SK-N-SH (cell line): Measurements from ENCODE around the gene APP. TPM values are rescaled to one million over a fixed set of nuclear protein-coding genes. Genes with fewer than 3 reads are reported as not detected.

ENCODE experiments used
- CTCF ChIA-PET: fragments of 300-600, 350-600 bp; formaldehyde crosslinking; extraction: SDS; loops from one replicate; lab custom pipeline; 2021; lab: Yijun Ruan, JAX
- POLR2A ChIA-PET: fragments of 350-600 bp; sonication (Branson Sonifier 250); formaldehyde crosslinking; extraction: SDS; loops from one replicate; lab custom pipeline; 2020; ENCODE audit warnings: antibody characterized with exemption, inconsistent platforms; lab: Yijun Ruan, JAX
- DNase-seq: peaks from one replicate; pipeline ENCODE4 v3.0.0; 2012
- H2AFZ ChIP-seq: fragments of 200-600 bp; sonication (generic); 2 replicates; pipeline ENCODE4 v1.8.1; 2016; ENCODE audit warnings: antibody characterized with exemption, mild to moderate bottlenecking, low read depth
- H3F3A ChIP-seq: fragments of 200-600 bp; sonication (generic); replicated peaks from 2 replicates; pipeline ENCODE3; 2016; ENCODE audit warnings: antibody characterized with exemption, mild to moderate bottlenecking; ENCODE audit not compliant: insufficient read depth
- H3K27ac ChIP-seq, 2 experiments: fragments of 200-500 bp in 1 of 2; fragments of 200-600 bp in 1 of 2; sonication (Bioruptor generic) in 1 of 2; sonication (generic), shearing (Covaris generic) in 1 of 2; 2 replicates each; pipeline versions ENCODE4 v1.5.1 to v1.6.1; 2014 to 2016; ENCODE audit warnings: low read depth in 2 of 2, inconsistent platforms in 1 of 2, low read length in 1 of 2, mild to moderate bottlenecking in 1 of 2, mixed read lengths in 1 of 2
- H3K27me3 ChIP-seq: fragments of 200-600 bp; sonication (generic), shearing (Covaris generic); 2 replicates; pipeline ENCODE4 v1.6.1; 2016; ENCODE audit warnings: mixed run types; ENCODE audit not compliant: insufficient read depth
- H3K36me3 ChIP-seq, 2 experiments: fragments of 200-500 bp in 1 of 2; fragments of 200-600 bp in 1 of 2; sonication (Bioruptor generic) in 1 of 2; sonication (generic) in 1 of 2; replicated peaks in 1 of 2; 2 replicates each; pipeline versions ENCODE3 to v1.5.1; 2014 to 2016; ENCODE audit warnings: low read length in 1 of 2, mild to moderate bottlenecking in 1 of 2; ENCODE audit not compliant: insufficient read depth in 2 of 2, control insufficient read depth in 1 of 2
- H3K4me1 ChIP-seq, 2 experiments: fragments of 200-500 bp in 1 of 2; fragments of 200-600 bp in 1 of 2; sonication (Bioruptor generic) in 1 of 2; sonication (generic), shearing (Covaris generic) in 1 of 2; 2 replicates each; pipeline versions ENCODE4 v1.5.1 to v1.6.1; 2014 to 2016; ENCODE audit warnings: low read depth in 1 of 2, low read length in 1 of 2, mixed run types in 1 of 2; ENCODE audit not compliant: insufficient read depth in 2 of 2, control insufficient read depth in 1 of 2
- H3K4me2 ChIP-seq: fragments of 200-600 bp; sonication (generic), shearing (Covaris generic); 2 replicates; pipeline ENCODE4 v1.6.1; 2017; ENCODE audit warnings: mixed run types
- H3K4me3 ChIP-seq, 2 experiments: fragments of 200-500 bp in 1 of 2; fragments of 200-600 bp in 1 of 2; sonication (Bioruptor generic) in 1 of 2; sonication (generic), shearing (Covaris generic) in 1 of 2; 2 replicates each; pipeline versions ENCODE4 v1.5.1 to v1.8.1; 2014 to 2016; ENCODE audit warnings: low read depth in 2 of 2, inconsistent platforms in 1 of 2, low read length in 1 of 2, mild to moderate bottlenecking in 1 of 2, mixed read lengths in 1 of 2, moderate library complexity in 1 of 2
- H3K79me2 ChIP-seq: fragments of 200-600 bp; sonication (generic); 2 replicates; pipeline ENCODE4 v1.8.1; 2017; ENCODE audit warnings: mild to moderate bottlenecking; ENCODE audit not compliant: insufficient read depth
- H3K9ac ChIP-seq: fragments of 200-600 bp; sonication (generic); 2 replicates; pipeline ENCODE4 v1.6.1; 2017; ENCODE audit warnings: mixed run types
- H3K9me2 ChIP-seq: fragments of 200-600 bp; sonication (generic); 2 replicates; pipeline ENCODE4 v1.6.1; 2017; ENCODE audit warnings: mixed run types
- H3K9me3 ChIP-seq: fragments of 200-600 bp; sonication (generic); 2 replicates; pipeline ENCODE4 v1.6.1; 2017; ENCODE audit warnings: mixed run types, mild to moderate bottlenecking, moderate library complexity
- H4K20me1 ChIP-seq: fragments of 200-600 bp; sonication (generic); 2 replicates; pipeline ENCODE4 v1.6.1; 2017; ENCODE audit warnings: mild to moderate bottlenecking, mixed run types; ENCODE audit not compliant: insufficient read depth
- CHD2 ChIP-seq: fragments of 150-350 bp; IDR thresholded peaks from 2 replicates; pipeline ENCODE4 v1.6.1; 2018; ENCODE audit warnings: low read length; ENCODE audit not compliant: partially characterized antibody
- EZH2phosphoT487 ChIP-seq: fragments of 200-600 bp; sonication (generic); IDR thresholded peaks from 2 replicates; pipeline ENCODE4 v1.6.1; 2017; ENCODE audit warnings: low read depth, mixed run types, mild to moderate bottlenecking, antibody characterized with exemption, moderate library complexity, borderline replicate concordance
- FOSL2 ChIP-seq: IDR thresholded peaks from 2 replicates; pipeline ENCODE4 v1.4.0; 2012; ENCODE audit warnings: low read depth, mild to moderate bottlenecking, moderate library complexity, borderline replicate concordance
- FOXJ3 ChIP-seq: sonication (generic); formaldehyde crosslinking; IDR thresholded peaks from 2 replicates; pipeline ENCODE4 v1.5.1; 2020; ENCODE audit warnings: mild to moderate bottlenecking, missing genetic modification reagents
- GABPA ChIP-seq: IDR thresholded peaks from 2 replicates; pipeline ENCODE4 v1.4.0; 2012; ENCODE audit warnings: low read depth, mild to moderate bottlenecking
- GATA2 ChIP-seq: sonication (generic); formaldehyde crosslinking; IDR thresholded peaks from 2 replicates; pipeline ENCODE4 v1.5.0; 2020; ENCODE audit warnings: mild to moderate bottlenecking, missing genetic modification reagents
- JUND ChIP-seq: IDR thresholded peaks from 2 replicates; pipeline ENCODE4 v1.4.0; 2012
- MEF2A ChIP-seq: IDR thresholded peaks from 2 replicates; pipeline ENCODE4 v1.4.0; 2012; ENCODE audit warnings: low read depth, borderline replicate concordance
- MXI1 ChIP-seq: IDR thresholded peaks from 2 replicates; pipeline ENCODE4 v1.6.1; 2012; ENCODE audit warnings: mild to moderate bottlenecking, low read depth, low read length, improper control_type of control experiment
- RAD21 ChIP-seq: IDR thresholded peaks from 2 replicates; pipeline ENCODE4 v1.6.1; 2012; ENCODE audit warnings: mild to moderate bottlenecking, low read length
- TAF1 ChIP-seq: IDR thresholded peaks from 2 replicates; pipeline ENCODE4 v1.6.1; 2012; ENCODE audit warnings: low read depth, mild to moderate bottlenecking, low read length, moderate library complexity, borderline replicate concordance
- TCF12 ChIP-seq: IDR thresholded peaks from 2 replicates; pipeline ENCODE4 v1.4.0; 2012
- TEAD4 ChIP-seq: IDR thresholded peaks from 2 replicates; pipeline ENCODE4 v1.4.0; 2012; ENCODE audit warnings: mild to moderate bottlenecking, borderline replicate concordance; ENCODE audit not compliant: insufficient read depth
- YY1 ChIP-seq: IDR thresholded peaks from 2 replicates; pipeline ENCODE4 v1.4.0; 2012; ENCODE audit warnings: low read depth, mild to moderate bottlenecking
- WGBS: methylation state at CpG from one replicate; pipeline ENCODE4 v1.1.6; 2017; ENCODE audit warnings: low lambda C conversion rate; 5-methylcytosine and 5-hydroxymethylcytosine counted together
- polyA plus RNA-seq, 3 experiments: library from polyadenylated mRNA; depleted of rRNA; stranded (reverse); fragments of >200 nt; gene quantifications; 2 replicates each; pipeline ENCODE4 v1.2.3, GENCODE V29; 2012

Gene APP
- polyA plus RNA-seq, 1 of the 3 experiments (the other 2 are of a cell fraction), result 780 TPM

DNA sequence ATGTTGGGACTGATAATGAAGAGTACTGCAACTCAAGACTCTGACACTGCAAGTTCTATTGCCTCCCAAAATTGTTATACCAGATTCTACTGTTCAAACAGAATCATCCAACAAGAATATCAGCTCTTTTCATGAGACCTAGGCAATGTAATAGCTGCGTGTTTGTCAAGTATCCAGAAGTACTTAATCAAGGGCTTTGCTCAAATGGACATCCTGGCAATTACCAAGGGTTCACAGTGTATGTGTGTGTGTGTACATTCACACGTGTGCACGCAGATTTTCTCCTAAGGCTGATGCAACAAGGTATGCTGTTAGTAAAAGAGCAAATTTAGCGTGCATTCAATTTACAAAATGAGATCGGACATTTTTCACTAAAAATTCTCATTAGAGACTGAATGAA is 261.2 kb downstream of the APP start (continued):
- no peak for TF ChIP-seq FOXJ3
- TF ChIP-seq FOSL2, result no peak
- TF ChIP-seq JUND, result no peak
- no peak for TF ChIP-seq CHD2
- TF ChIP-seq MEF2A, result no peak

DNA sequence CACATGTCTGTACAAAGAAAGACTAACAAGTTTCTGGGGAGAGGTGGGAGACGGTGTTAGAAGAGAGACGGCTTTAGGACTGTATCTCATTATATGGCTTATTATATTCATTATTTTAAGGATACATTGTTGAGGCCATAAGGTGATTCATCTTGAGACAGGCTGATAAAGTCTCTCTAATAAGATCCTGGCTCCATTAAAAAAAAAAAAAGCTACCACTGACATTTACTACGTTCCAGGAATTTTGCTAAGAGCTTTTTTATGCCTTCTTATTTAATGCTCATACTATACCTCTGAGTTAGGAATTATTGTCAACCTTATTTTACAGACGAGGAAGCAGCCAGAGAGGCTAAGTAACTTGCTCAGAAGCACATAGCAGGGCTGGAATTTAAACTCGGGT is 262.1 kb downstream of the APP start:
- H3K9me3 ChIP-seq, result no peaks in the 10 kb centered on the region
- peaks cover 8 to 17% of the 10 kb centered on the region in 2 experiments for H3K36me3 ChIP-seq
- peaks cover 17% of the 10 kb centered on the region for H3F3A ChIP-seq
- peak overlapping the region; percentile 59 to 86 for H3K27ac ChIP-seq
- TF ChIP-seq TEAD4, result 0 out of 2 replicates have a peak, but pooled peaks have one; percentile 16
- TF ChIP-seq TCF12, result peak; percentile 18; the same call in 1 of the 2 replicates
- TF ChIP-seq MXI1, result no peak
- no peaks in the 10 kb centered on the region for H3K79me2 ChIP-seq
- peak overlapping the region; percentile 32; the same call in 1 of the 2 replicates for H3K9ac ChIP-seq
- CTCF ChIA-PET, result no interaction called here
- H3K4me1 ChIP-seq, result peaks cover 4 to 24% of the 10 kb centered on the region in 2 experiments; a peak in 3 of 4 replicates
- no peak overlapping the region for H3K4me3 ChIP-seq
- 0 out of 2 replicates have a peak overlapping the region, but pooled peaks have one; percentile 41 for H3K4me2 ChIP-seq
- no peaks in the 10 kb centered on the region for H4K20me1 ChIP-seq
- H2AFZ ChIP-seq, result no peak overlapping the region
- POLR2A ChIA-PET, result no interaction called here
- H3K27me3 ChIP-seq, result no peaks in the 10 kb centered on the region
- H3K9me2 ChIP-seq, result no peaks in the 10 kb centered on the region
- 35% methylated on average over 5 of the region's 5 CpGs for WGBS
- DNase-seq, result no peak

DNA sequence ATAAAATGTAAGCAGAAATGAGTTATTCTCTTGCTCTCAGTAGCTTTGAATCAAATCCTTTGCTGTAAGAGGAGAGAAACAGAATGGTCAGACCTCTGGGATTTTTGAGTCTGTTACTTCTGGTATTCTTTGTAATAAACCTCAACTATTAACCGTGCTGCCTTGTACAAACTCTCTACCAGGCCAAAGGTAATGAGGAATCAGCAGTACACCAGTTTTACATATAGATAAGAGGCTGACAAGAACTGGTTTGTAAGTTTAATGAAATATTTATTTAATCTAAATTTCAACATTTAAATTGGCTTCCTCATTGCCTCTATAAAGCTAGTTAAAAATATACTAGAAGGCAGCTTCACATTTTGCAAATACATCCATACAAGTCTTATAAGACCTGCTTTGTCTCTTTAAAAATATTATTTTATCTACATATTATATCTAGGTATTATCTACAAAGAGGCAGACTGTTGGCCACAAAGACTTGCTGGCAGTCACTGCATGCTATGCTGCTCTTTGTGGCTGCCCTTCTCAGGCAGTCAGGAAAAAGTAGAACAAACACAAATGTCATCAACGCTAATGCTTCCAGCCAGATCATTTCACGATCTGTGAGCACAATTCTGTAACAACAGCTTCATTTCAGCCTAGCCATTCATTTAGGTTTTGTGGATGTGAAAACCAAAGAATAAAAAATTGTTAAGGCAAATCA is 262.8 kb downstream of the APP start:
- Histone ChIP-seq H3K4me2 (0 out of 2 replicates have a peak overlapping the region, but pooled peaks have one; percentile 41), H3F3A (peaks cover 18% of the 10 kb centered on the region)
- peak; percentile 50 for DNase-seq
- TF ChIP-seq RAD21 (0 out of 2 replicates have a peak, but pooled peaks have one; percentile 11), JUND (no peak), YY1 (no peak), GATA2 (CRISPR knock-in tag) (peak; percentile 70), EZH2phosphoT487 (no peak), TAF1 (no peak), CHD2 (no peak), GABPA (no peak)
- TF ChIP-seq, all 33 proteins: peak for 2
- H4K20me1 ChIP-seq, result no peaks in the 10 kb centered on the region
- peak overlapping the region; percentile 59 to 86 for H3K27ac ChIP-seq
- no peaks in the 10 kb centered on the region for H3K79me2 ChIP-seq
- no peak overlapping the region for H2AFZ ChIP-seq
- H3K4me1 ChIP-seq, result peaks cover 4 to 24% of the 10 kb centered on the region in 2 experiments; a peak in 3 of 4 replicates
- no peak overlapping the region for H3K4me3 ChIP-seq
- no peaks in the 10 kb centered on the region for H3K27me3 ChIP-seq
- peaks cover 8 to 17% of the 10 kb centered on the region in 2 experiments for H3K36me3 ChIP-seq
- ChIA-PET POLR2A (no interaction called here), CTCF (interaction anchor here (0.7 to 1.5 kb wide), 4 partner anchors 12 to 796 kb away, joined by 3 to 4 read pairs (median 4); no protein-coding TSS in a partner anchor)
- 47% methylated on average over 3 of the region's 3 CpGs for WGBS
- H3K9ac ChIP-seq, result peak overlapping the region; percentile 32; the same call in 1 of the 2 replicates
- no peaks in the 10 kb centered on the region for H3K9me2 ChIP-seq
- H3K9me3 ChIP-seq, result no peaks in the 10 kb centered on the region
